Body of pancreas (tissue), 4 donors: ENCODE measurements around the gene NCBP2L. TPM values are rescaled to one million over a fixed set of nuclear protein-coding genes. Genes with fewer than 3 reads are reported as not detected.
"Not testable (repeated sequence)": the region's sequence is repeated elsewhere in the genome, so short reads cannot be mapped to it uniquely, and the experiment has no call there.

Source experiments
- ATAC-seq: fragments of 150-250 bp; one replicate; pipeline ENCODE4 v1.9.1; 2016
- DNase-seq, 4 donors: peaks; one replicate each; pipeline ENCODE4 v3.0.0-alpha.2; 2019
- H3K27ac ChIP-seq, 4 donors: fragments of 200-600 bp; sonication (generic); 1 replicate in 3 of 4; 2 replicates in 1 of 4; pipeline versions ENCODE4 v1.5.1 to v1.6.1; 2016 to 2019; ENCODE audit warnings: mild to moderate bottlenecking in 1 of 4, mixed read lengths in 1 of 4, moderate library complexity in 1 of 4
- H3K27me3 ChIP-seq, 2 donors: fragments of 200-600 bp; sonication (generic); one replicate each; pipeline ENCODE4 v1.6.0; 2016; ENCODE audit warnings: mild to moderate bottlenecking in 1 of 2
- H3K36me3 ChIP-seq, 2 donors: fragments of 200-600 bp; sonication (generic); replicated peaks in 1 of 2; 2 replicates each; pipeline ENCODE4 v1.5.1; 2016; ENCODE audit warnings: low read depth in 2 of 2; ENCODE audit not compliant: insufficient read depth in 1 of 2
- H3K4me1 ChIP-seq: fragments of 200-600 bp; sonication (generic); one replicate; pipeline ENCODE4 v1.6.0; 2016
- H3K4me3 ChIP-seq, 2 donors: fragments of 200-600 bp; sonication (generic); 1 replicate in 1 of 2; 2 replicates in 1 of 2; pipeline ENCODE4 v1.5.1; 2016 to 2019
- H3K9me3 ChIP-seq, 3 donors: fragments of 200-600 bp; sonication (generic); 1 replicate in 2 of 3; 2 replicates in 1 of 3; pipeline ENCODE4 v1.5.1; 2016
- CTCF ChIP-seq, 7 experiments: fragments of 450-650 bp in 4 of 7; fragments of 200-600 bp in 3 of 7; sonication (generic) in 3 of 7; IDR thresholded peaks; one replicate each; pipeline ENCODE4 v1.5.1; 2016 to 2019; ENCODE audit warnings: antibody characterized with exemption in 7 of 7
- POLR2A ChIP-seq, 3 donors: fragments of 450-650 bp; IDR thresholded peaks; one replicate each; pipeline ENCODE4 v1.6.1; 2016; ENCODE audit warnings: antibody characterized with exemption in 3 of 3, mild to moderate bottlenecking in 2 of 3
- WGBS, 2 donors: methylation state at CpG; one replicate each; pipeline ENCODE4 v1.1.5; 2017; 5-methylcytosine and 5-hydroxymethylcytosine counted together
- intact Hi-C: fragments of 100-400 bp; cut with DNase I; formaldehyde crosslinking; loops from one replicate; pipeline ENCODE4 v1.15.1; 2023
- total RNA-seq, 2 donors: library from RNA; depleted of rRNA; stranded (reverse); fragments of >200 nt; gene quantifications; one replicate each; pipeline ENCODE4 v1.1.0, GENCODE V29; 2016

NCBP2L gene
- total RNA-seq, 2 donors from 2014 or later: not detected

- TF ChIP-seq CTCF (IDR thresholded peaks at IDR 0.05) (no peak), POLR2A (IDR thresholded peaks at IDR 0.05) (no peak)
- Histone ChIP-seq H3K9me3 (no peaks in the 10 kb centered on the region), H3K36me3 (no peaks in the 10 kb centered on the region), H3K27me3 (no peaks in the 10 kb centered on the region), H3K4me1 (no peaks in the 10 kb centered on the region), H3K27ac (no peak overlapping the region), H3K4me3 (no peak overlapping the region)
- 93 to 94% methylated on average over 2 to 3 of the region's 3 CpGs for WGBS, 2 donors
- intact Hi-C loops: no loop called here
- DNase-seq (no peak), ATAC-seq (no peak)
These were observed 27.6 kb downstream of the NCBP2L start for GRCh38 chrX:107805179-107805578.

DNA sequence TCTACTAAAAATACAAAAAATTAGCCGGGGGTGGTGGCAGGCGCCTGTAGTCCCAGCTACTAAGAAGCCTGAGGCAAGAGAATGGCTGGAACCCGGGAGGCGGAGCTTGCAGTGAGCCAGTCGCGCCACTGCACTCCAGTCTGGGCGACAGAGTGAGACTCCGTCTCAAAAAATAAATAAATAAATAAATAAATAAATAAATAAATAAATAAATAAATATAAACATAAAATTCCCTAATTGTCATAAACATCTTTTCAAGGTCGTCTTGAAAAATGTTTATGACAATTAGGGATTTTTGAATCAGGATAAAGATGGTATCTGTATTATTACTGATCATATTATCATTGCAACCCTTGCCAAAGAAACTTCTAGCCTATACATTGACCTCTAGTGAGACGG lies 32.5 kb downstream of the NCBP2L start:
- intact Hi-C loops, H3K4me1 ChIP-seq, DNase-seq, H3K27ac ChIP-seq, H3K4me3 ChIP-seq, H3K9me3 ChIP-seq, H3K36me3 ChIP-seq, H3K27me3 ChIP-seq, ATAC-seq: not testable (repeated sequence)
- 84 to 87% methylated on average over 10 of the region's 10 CpGs for WGBS, 2 donors

GRCh38 chrX:107818900-107819521 lies 41.5 kb downstream of the NCBP2L start:
- ATAC-seq (no peak), DNase-seq (no peak)
- Histone ChIP-seq H3K27ac (no peak overlapping the region), H3K36me3 (no peaks in the 10 kb centered on the region), H3K4me1 (no peaks in the 10 kb centered on the region), H3K27me3 (no peaks in the 10 kb centered on the region), H3K4me3 (no peak overlapping the region), H3K9me3 (no peaks in the 10 kb centered on the region)
- intact Hi-C loops: no loop called here
- TF ChIP-seq POLR2A (IDR thresholded peaks at IDR 0.05) (no peak), CTCF (IDR thresholded peaks at IDR 0.05) (no peak)

GRCh38 chrX:107823042-107823441 lies 45.5 kb downstream of the NCBP2L start:
- Histone ChIP-seq H3K4me1 (no peaks in the 10 kb centered on the region), H3K9me3 (no peaks in the 10 kb centered on the region), H3K27me3 (no peaks in the 10 kb centered on the region), H3K27ac (no peak overlapping the region), H3K36me3 (no peaks in the 10 kb centered on the region), H3K4me3 (no peak overlapping the region)
- no peak for DNase-seq
- TF ChIP-seq CTCF (IDR thresholded peaks at IDR 0.05) (no peak), POLR2A (IDR thresholded peaks at IDR 0.05) (no peak)
- WGBS, 2 donors: 80 to 92% methylated on average over 2 of the region's 2 CpGs
- no peak for ATAC-seq
- intact Hi-C loops: no loop called here

DNA sequence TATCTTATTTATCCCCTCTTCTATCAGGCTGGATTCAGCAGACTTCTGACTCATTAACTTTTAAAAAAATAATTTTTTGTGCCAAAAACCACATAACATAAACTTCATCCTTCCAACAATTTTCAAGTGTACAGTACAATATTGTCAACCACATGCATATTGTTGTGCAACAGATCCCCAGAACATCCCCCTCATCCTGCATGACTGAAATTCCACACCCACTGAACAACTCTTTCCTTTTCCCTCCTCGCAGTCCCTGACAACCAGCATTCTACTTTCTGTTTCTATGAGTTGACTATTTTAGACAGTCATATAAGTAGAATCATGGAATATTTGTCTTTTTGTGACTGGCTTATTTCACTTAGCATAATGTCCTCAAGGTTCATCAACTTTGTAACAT lies 45.9 kb downstream of the NCBP2L start:
- DNase-seq (no peak), ATAC-seq (no peak)
- no peak for TF ChIP-seq POLR2A (IDR thresholded peaks at IDR 0.05)
- TF ChIP-seq CTCF (IDR thresholded peaks at IDR 0.05): no peak
- no peak overlapping the region for H3K27ac ChIP-seq
- H3K9me3 ChIP-seq: no peaks in the 10 kb centered on the region
- 54 to 73% methylated on average over 1 of the region's 1 CpG for WGBS, 2 donors
- intact Hi-C loops: no loop called here
- no peak overlapping the region for H3K4me3 ChIP-seq
- H3K4me1 ChIP-seq: no peaks in the 10 kb centered on the region
- no peaks in the 10 kb centered on the region for H3K36me3 ChIP-seq
- no peaks in the 10 kb centered on the region for H3K27me3 ChIP-seq
